Activated naive CD4-positive, alpha-beta T cell treated with anti-CD3 and anti-CD28 coated beads, Interleukin-2, amount 50 U/mL, for 16 hours (primary cell): ENCODE data around the gene UBE2M.
"Not testable (repeated sequence)": the region's sequence is repeated elsewhere in the genome, so short reads cannot be mapped to it uniquely, and the experiment has no call there.

Experiments
- DNase-seq: peaks from one replicate; pipeline ENCODE4 v3.0.0-alpha.2; 2020

The UBE2M gene

DNA sequence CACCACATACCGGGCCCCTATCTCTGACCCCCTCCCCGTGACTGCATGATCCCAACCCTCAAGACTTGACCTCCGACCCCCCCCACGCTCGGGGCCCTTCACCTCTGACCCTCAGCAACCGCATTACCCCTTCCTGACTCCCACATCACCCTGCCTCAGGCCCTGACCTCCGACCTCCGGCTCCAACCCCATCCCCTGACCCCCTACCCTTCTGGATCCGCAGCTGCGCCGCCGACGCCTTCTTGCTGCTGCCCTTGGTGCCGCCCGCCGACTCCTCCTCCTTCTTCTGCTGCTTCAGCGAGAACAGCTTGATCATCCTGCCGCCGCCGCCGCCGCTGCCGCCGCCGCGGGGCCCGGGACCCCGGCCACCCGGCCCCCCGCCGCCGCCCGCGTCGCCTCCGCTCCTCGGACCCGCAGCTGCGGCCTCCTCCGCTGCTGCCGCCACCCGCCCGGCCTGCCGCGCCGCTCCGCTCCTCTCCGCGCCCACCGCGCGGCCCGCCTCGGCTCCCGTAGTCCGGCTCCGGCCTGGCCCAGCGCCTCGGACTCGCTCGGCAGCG lies at the start of gene UBE2M:
TSS of gene UBE2M (minus strand) at position 546 of the 557 bp plus-strand sequence. CDS start at position 316, 230 bp downstream.
- DNase-seq: peak; percentile 72

DNA sequence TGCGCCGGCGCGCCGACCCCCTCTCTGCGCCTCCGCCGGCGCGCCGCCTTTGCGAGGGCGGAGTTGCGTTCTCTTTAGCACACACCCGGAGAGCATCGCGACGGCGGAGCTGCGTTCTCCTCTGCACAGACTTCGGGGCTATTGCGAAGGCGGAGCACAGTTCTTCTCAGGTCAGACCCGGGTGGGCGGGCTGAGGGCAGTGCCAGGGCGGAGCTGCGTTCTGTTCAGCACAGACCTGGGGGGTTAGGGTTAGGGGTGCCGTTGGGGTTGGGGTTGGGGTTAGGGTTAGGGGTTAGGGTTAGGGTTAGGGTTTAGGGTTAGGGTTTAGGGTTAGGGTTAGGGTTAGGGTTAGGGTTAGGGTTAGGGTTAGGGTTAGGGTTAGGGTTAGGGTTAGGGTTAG lies 48.8 kb upstream of the UBE2M start:
- not testable (repeated sequence) for DNase-seq

DNA sequence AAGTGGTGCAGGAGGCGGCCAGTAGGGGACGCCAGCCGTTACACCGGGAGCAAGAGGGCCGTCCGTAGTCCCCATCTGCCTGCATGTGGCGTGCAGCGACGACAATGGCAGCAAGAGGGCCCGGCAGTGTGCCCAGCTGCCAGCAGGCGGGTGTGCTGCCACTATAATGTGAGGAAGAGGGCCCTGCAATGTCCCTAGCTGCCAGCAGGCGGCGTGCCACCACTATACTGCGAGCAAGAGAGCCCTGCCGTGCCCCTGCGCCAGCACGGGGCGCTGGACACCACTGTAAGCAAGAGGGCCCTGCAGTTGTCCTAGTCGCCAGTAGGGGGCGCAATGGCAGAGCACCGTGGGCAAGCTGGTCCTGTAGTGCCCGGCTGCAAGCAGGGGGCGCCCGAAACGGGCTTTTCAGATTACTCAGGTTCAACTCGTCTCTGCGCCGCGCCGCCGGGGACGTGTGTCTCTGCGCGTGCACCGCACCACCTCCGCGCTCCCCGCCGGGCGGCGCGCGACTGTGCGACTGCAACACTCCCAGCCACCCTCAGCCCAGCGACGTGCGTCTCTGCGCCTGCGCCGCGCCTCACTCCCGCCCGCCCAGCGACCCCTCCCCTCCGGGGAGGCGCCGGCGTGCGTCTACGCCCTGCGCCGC lies 48.0 kb upstream of the UBE2M start:
- DNase-seq: not testable (repeated sequence)

DNA sequence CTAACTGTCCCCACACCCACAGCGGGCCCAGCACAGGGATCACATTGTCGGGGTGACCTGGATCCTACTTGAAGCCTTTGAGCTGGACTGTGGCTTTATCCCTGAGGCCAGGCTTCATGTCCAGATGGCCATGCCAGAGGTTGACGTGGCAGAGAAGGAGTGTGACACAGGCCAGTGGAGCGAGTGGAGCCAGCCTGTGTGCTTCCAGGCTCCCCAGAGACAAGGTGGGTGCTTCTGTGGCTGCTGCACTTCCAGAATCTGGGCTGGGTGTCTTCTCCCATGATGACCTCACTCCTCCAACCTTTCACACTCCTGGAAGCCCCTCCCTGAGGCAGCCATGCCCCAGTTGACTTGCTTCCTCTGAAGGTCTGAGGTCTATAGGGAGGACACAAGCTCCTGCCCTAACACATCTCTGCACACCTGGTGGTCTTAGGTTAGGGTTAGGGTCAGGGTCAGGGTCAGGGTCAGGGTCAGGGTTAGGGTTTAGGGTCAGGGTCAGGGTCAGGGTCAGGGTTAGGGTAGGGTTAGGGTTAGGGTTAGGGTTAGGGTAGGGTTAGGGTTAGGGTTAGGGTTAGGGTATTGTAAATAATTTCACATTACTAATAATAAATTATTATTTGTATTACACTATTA lies 27.8 kb upstream of the UBE2M start:
- DNase-seq: no peak

DNA sequence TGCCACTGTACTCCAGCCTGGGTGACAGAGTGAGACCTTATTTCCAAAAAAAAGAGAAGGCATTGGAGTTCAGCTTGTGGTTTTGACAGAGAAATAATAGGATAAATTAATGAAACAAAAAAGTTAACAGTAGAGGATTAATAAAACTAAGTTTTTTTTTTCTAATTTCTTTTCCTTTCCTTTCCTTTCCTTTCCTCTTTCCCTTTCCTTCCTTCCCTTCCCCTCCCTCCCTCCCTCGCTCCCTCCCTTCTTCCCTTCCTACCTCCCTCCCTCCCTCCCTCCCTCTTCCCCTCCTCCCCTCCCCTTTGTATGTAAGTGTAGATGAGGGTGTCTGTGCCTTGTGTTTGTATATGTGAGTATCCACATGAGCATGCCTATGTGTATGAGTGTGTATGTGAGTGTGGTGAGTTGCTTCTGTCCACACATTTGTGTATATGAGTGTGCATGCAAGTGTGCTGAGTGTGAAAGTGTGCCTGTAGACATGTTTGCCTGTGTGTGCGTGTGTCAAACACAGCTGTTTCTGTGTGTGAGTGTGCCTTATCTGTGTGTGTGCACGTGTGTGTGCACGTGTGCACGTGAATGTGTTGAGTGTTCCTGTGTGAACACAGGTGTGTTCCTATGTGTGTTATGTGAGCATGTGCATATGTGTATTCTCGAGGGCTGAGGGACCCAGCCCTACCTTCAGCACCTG lies 27.2 kb upstream of the UBE2M start:
- no peak for DNase-seq

DNA sequence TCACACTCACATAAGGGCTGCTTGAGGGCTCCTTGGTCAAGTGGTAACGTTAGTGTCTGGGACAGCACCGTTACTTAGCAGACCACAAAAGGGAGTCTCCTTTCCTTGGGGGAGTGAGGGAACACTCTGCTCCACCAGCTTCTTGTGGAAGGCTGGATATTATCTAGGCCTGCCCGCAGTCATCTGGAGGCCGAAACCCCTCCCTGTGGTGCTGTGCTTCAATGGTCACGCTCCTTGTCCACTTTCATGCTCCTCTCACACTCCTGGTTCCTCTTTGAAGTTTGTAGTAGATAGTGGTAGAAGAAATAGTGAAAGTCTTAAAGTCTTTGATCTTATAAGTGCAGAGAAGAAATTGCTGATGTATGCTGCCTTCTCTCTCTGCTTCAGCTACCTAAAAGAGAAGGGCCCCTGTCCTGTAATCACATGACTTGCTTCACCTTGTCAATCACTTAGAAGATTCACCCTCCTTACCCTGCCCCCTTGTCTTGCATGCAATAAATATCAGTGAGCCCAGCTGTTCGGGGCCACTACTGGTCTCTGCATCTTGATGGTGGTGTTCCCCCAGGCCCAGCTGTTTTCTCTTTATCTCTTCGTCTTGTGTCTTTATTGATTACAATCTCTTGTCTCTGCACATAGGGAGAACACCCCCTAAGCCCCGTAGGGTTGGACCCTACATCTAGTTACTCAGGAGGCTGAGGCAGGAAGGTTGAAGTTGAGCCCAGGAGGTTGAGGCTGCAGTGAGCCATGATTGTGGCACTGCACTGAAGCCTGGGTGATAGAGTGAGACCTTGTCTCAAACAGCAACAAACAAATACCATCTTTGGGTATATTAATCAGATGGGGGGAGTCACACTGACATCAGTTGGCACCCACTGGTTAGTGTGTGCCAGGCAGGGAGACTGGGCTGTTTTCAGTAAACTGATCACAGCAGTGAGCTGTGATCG lies 26.4 kb upstream of the UBE2M start:
- no peak for DNase-seq

DNA sequence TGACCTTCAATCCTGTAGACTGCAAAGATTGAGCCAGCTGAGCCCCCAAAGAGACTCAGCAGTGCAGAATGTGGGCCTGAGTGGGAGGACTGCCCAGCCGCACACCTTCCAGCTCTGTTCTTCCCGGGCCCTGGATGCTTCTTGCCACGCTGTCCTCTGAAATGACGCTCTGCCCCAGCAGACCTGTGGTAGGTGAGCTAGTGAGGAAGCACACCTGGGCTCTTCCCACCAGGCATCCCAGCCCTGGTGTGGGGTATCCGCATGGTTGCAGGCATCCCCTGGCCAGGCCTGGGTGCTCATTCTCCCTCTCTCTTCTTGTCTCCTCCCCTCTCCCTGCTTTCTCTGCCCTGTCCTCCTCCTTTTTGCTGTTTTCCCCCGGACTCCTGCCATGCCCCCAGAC lies 24.6 kb upstream of the UBE2M start:
- DNase-seq: no peak

DNA sequence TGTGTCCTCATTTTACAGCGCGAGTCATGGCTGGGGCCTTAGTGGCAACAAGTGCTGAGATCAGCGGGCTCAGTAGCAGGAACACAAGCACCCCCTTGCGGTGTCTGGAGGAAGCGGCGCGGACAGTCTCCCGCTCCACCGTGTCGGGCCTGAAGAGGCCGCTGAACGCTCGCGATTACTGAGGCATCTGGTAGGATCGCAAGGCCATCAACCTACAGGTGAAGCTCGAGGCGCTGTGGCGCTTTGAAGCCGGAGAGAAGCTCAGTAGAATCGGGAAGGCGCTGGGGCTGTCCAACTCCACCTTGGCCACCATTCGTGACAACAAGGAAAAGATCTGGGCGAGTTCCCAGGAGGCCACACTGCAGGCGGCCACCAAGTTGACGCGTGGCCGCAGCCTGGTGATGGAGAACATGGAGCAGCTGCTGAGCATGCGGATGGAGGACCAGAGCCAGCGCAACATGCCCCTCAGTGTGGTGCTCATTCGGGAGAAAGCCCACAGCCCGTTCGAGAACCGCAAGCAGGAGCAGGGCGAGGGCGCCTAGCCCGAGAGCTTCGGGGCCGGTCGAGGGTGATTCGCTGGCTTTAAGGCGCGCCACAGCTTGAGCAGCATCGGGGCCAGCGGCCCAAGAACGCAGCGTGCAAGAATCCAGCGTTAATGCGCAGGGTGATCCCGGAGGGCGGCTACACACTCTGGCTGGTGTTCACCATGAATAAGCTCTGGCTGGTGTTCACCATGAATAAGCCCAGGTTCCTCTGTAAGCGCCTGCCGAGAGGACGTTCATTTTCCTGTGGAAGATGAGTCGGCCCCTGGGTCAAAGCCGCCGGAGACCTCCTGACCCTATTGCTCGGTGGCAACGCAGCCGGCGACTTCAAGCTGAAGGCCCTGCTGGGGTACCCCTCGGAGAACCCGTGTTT lies 23.1 kb upstream of the UBE2M start:
- DNase-seq: peak; percentile 89

DNA sequence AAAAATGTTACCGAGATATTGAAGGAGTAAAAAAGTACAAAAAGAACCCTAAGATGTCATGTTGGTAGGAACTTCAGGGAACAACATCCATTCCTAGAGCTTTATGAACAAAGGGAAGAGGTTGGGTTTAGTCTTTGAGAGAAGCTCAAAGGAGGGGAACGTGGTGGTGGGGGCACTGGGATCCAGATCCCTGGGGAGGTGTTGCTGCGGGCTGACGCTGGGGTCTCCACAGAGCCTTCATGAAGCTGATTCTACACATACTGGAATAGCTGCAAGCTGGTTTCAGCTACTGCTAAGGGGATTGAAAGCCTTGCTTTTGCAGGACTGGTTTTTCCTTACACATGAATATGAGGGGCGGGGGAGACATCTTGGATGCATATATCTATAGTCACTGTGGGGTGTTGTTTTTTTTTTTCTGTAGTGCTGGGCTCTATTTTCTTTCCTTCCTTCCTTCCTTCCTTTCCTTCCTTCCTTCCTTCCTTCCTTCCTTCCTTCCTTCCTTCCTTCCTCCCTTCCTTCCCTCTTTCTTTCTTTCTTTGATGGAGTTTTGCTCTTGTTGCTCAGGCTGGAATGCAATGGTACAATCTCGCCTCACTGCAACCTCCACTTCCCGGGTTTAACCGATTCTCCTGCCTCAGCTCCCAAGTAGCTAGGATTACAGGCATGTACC lies 21.2 kb upstream of the UBE2M start:
- DNase-seq: no peak

DNA sequence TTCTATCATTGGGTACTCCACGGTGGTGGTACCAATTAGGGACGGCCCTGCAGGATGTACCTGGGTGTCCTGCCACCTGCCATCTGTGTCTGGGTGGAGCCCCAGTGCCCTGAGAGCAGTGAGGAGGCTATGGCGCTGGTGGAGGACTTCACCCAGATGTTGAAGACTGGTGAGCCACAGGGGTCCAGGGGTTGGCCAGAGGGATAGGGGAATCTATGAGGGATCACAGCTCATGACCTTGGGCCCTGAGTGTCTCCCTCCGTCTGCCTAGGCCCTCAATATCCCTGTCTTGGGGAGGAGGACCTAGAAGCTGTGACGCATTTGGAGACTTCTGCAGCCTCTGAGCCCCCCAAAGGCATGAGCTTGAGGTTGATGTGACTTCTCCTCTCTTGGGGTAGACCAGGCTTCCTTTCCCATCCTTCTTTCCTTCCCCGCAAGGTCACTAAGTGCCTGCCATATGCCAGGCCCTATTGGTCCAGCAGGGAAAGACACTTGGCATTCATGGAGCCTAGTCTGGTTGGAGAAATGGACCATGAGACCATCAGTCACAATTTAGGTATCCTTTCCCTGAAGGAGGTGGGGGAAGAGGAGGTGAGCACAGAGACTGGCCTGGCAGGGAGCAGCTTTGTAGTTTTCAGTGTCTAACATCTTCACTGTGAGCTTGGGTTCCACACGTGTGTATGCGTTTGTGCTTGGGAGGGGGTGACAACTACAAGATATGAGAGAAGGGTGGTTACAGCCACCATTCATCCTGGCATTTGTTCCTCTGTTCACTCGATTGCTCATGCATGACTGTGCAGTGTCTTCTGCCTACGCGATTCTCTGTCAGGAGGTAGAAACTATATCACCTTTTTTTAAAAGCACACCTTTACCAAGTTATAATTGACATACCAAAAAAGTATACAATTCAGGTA lies 19.9 kb upstream of the UBE2M start:
- DNase-seq: no peak

DNA sequence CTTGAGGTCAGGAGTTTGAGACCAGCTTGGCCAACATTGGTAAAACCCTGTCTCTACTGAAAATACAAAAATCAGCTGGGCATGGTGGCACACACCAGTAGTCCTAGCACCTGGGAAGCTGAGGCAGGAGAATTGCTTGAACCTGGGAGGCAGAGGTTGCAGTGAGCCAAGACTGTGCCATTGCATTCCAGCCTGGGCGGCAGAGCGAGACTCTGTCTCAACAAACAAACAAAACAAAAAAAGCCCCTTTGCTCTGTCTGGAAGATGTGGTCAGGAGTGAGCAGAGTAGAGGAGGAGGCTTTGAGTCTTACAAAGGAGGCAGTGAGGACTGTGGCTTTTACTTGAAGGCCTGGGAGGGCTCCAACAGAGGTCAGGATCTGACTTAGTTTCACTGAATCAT lies 19.2 kb upstream of the UBE2M start:
- DNase-seq: not testable (repeated sequence)

DNA sequence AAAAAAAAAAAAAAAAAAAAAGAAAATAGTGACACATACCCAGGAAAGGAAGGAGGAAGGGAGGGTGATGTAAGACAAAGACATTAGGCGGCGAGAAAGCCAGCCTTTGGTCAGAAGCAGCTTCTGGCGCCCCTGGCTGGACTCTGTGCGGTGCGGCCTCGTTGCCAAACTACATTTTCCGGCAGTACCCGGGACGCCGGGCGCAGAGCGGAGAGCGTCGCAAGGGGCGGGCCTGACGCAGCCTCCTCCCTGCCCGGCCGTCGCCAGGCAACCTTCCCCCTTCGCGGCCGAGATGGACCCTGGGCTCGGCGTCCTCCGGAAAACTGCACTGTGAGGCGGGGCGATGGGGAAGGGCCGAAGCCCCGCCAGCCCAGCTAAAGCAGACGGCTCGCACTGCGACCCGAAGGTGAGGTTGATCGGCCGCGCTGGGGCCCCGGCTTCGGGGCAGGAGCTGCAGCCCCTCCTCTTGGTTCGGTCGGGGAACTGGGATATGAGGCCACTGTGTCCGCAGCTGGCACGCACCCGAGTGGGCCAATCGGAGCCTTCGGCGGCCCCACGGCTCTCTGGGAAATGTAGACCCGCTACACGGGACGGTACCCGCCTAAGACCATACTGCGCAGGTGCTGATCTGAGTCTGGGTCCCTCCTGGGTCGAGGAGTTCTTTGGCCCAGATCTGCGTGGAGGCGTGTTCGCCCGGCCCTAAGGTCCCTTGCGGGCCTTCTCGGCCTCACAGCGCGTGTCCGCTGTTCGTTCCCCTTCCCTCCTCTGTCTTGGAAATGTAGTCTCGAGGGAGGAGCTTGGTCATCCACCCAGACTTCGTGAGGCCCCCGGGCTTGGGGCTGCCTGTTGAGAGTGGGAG lies 17.0 kb upstream of the UBE2M start:
- DNase-seq: peak; percentile 78

DNA sequence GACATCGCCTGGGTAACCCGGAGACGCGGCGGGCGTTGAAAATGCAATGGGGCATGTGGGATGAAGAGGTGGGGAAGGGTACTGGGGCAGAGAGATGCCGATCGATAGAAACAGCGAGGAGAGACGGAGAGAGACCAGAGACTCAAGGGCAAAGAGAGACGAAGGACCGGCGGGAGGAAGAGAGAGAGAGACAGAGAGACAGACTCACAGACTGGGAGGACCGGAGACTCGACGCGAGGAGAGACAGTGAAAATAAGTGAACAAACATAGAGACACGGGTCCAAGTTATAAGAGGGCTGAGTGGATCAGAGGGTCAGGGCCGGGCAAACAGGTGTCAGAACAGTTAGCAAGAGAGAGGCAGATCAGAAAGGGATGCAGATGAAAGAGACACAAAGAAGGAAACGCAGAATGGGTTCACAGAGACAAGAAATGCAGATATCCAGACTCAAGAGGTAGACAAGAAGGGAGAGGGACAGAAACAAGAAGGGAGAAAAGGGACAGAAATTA lies 15.3 kb upstream of the UBE2M start:
- no peak for DNase-seq

DNA sequence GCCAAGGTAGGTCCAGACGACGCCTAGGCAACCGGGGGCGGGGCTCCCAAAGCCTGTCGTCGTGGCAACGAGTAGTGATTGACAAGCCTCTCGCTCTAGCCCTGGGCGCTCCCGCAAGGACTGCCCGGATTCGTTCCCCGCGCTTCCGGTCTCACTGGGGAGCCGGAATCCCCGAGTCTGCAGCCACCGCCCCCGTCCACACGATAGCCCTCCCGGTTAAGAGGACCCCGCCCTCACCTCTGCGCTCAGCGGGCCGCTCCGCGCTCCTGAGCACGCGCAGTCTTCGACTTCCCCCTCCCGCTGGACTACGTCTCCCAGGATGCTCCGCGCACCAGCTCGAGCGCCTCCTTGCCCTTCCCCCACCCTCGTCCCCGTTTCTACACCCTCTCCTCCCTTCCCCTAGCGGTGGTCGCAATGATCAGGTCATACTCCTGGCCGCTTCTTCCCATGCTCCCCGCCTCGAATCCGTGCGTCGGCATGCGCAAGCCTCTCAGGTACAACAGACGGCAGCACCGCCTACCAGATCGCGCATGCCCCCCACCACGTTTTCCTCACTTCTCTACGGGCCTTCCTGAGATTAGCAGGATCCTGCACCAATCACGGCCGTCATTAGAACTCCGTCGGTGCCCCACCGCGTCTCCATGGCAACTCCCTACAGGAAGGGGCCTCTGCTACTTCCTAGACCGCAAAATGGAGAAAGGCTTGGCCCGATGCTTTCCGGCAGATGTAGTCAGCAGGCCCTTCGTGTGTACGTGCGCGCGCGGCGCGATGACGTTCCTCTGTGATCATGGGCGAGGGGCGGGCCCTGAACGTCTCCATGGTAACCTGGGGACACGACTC lies 14.6 kb upstream of the UBE2M start, which contains the start of gene MZF1:
TSS of gene MZF1 (minus strand) at position 518 of the 840 bp plus-strand sequence. CDS start 1,946 bp downstream, outside the sequence.
- DNase-seq: peak; percentile 100

DNA sequence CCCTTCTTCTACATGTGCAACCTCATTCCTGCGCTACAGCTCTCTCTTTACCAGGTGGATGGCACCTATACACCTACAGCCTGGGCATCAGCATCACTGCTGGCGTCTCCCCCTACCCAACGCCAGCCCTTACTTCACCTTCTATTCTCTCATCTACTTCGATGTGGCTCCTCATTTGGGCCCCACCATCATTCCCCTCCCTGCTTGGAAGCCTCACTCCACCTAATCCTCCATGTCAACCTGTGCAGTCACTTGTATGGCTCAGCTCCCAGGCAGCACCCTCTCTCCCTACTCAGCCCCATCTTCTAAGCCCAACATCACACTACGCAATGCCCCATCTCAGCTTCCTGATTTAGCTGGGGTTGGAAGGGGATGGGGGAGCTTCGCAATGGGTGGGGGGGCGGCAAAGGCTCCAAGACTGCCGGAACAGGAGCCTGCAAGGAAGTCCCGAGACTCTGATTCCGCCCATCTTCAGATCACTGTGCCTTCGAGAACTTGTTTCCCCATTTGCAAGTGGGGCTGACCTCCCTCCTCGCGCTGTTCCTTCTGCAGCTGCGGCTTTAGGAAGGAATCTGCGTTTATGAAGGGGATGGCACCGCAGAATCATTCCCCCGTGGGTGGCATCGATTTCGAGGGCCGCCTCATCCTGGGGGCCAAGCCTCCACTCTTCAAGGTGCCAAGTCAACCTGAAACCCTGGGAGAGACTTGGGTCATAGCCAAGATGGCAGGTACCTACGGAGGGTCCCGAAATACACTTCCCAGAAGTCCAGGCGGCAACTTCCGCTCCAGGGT lies 13.8 kb upstream of the UBE2M start:
- DNase-seq: no peak

DNA sequence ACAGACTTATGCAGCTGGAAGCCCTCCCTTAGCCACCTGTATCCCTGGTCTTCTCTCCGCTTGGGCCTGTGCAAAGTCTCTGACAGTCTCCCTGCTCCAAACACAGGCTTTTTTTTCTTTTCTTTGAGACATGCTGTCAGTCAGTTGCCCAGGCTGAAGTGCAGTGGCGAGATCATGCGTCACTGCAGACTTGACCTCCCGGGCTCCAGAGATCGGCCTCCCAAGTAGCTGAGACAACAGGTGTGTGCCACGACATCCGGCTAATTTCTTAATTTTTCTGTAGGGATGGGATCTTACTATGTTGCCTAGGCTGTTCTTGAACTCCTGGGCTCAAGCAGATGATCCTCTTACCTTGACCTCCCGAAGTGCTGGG lies 13.2 kb upstream of the UBE2M start:
- DNase-seq: no peak
